ENCODE results near the gene DPH3. TPM values are rescaled to one million over a fixed set of nuclear protein-coding genes. Genes with fewer than 3 reads are reported as not detected.

DPH3 gene
- polyA plus RNA-seq, 4 donors, result 22.7 to 30.4 (median 27.5) TPM

DNA sequence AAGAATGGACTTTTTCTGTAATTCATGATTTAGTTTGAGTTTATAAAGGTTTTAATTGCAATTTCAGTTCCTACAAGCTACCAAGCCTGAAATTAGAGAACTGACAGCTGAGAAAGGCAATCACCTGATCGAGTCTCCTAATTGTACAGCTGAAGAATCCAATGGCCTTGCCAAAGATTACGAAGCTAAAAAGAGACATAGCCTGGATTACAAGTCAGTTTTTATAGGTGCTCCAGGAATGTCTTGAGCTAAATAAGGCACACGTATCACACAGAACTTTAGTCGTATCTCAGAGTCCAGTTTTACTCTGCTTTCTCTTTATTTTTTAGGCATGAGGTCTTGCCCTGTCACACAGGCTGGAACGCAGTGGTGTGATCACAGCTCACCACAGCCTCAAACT, 6.6 kb downstream of the DPH3 start:
- DNase-seq (ENCODE audit: low read depth in 4 of 4, low spot score in 3 of 4), result no peak

- no peak for DNase-seq (ENCODE audit: low read depth in 4 of 4, low spot score in 3 of 4)
Measured at GRCh38 chr3:16257309-16257708, 7.4 kb downstream of the DPH3 start.

- DNase-seq (ENCODE audit: low read depth in 4 of 4, low spot score in 3 of 4), result no peak
Measured at GRCh38 chr3:16255726-16256125, 9.0 kb downstream of the DPH3 start.

DNA sequence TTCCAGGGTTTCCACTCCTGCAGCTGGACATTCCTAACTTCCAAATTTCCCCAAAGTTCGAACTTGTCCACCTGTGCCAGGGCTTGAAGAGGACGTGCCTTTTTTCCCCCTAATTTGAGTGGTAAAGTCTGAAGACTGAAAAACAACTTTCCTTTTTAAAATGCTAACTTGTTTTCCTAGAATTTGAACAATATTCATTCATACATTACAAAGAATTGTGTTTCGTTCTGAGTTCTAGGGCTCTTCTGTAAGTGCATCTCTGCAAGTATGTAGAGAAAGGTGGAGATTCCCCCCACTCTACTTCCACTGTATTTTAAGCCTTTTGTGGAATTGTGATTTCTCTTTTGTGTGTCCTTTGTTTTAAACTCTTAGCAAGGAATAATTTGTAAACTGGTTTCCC, 9.4 kb downstream of the DPH3 start:
- no peak for DNase-seq (ENCODE audit: low read depth in 4 of 4, low spot score in 3 of 4)

GRCh38 chr3:16254916-16255315, 9.8 kb downstream of the DPH3 start:
- no peak for DNase-seq (ENCODE audit: low read depth in 4 of 4, low spot score in 3 of 4)

GRCh38 chr3:16253601-16254000, 11.1 kb downstream of the DPH3 start:
- no peak for DNase-seq (ENCODE audit: low read depth in 4 of 4, low spot score in 3 of 4)

DNA sequence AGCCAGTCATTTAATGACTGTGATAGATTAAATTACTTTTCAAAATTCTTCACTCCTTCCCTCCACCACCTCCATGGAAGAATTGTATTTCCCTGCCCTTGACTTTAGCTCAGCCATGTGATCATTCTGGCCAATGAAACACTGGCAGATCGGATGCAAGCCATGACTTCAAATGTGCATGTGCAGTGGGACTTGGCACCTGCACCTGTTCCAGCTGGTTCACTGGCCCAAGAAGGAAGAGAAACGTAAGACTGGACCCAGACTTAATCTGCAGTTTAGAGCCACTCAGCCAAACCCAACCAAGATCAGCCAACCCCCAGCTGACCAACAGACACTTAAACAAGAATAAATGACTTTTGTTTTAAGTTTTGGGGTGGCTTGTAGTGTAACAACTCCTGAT, 11.8 kb downstream of the DPH3 start:
- DNase-seq (ENCODE audit: low read depth in 4 of 4, low spot score in 3 of 4), result no peak

GRCh38 chr3:16252243-16252978, 12.3 kb downstream of the DPH3 start:
- no peak for DNase-seq (ENCODE audit: low read depth in 4 of 4, low spot score in 3 of 4)

DNA sequence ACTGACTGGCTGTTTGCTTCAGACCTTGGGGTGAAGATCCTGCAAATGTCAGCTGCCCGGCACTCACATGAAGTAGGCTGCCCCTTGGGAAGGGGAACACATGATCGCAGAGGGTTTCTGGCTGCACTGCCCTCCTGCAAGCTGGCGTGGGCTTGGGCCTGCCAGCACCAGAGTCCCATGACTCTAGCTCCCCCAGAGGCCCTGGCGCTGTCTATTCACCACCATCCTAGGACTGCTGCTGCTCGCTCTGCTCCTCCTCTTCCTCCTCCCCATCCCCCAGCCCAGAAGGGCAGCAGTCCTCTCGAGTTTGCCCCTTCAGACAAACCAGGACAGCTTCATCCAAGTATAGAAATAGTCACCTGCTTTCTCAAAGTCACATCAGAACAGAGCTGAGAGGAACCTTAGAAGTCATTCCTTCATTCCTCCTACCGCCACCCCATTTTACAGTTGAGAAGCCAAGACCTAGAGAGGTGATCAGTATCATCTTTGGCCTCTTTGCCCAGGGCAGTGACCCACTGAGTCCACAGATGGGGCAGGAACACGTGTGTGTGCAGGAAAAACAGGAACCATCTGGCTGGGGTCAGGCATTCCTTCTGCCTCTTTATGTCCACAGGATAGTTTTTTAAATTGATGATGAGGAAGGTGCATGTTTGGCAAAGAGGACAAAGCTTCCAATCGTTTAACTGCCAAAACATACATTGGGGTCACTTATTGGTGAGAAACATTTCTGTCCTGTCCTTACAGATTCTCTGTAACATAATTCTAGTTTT, 13.2 kb downstream of the DPH3 start:
- DNase-seq (ENCODE audit: low read depth in 4 of 4, low spot score in 3 of 4), result no peak

- no peak for DNase-seq (ENCODE audit: low read depth in 4 of 4, low spot score in 3 of 4)
Measured at GRCh38 chr3:16249886-16250285, 14.9 kb downstream of the DPH3 start.

DNA sequence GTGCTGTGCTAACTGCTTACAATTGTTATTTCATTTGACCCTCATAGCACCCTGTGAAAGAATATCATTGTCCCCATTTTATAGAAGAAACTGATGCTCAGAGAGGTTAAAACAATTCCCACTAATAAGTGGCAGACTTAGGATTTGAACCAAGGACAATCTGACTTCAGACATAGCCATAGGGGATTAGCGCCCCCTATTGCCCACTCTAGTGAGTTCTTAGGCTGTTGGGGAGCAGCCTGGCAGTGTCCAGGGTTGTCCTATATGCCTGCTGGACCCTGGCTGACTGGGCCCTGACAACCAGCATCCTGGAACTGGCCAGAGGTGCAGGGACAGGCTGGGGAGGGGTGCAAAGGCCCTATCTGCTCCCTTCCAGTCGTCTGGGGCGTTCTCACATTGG, 15.4 kb downstream of the DPH3 start:
- DNase-seq (ENCODE audit: low read depth in 4 of 4, low spot score in 3 of 4), result no peak

GRCh38 chr3:16248556-16248955, 16.2 kb downstream of the DPH3 start:
- DNase-seq (ENCODE audit: low read depth in 4 of 4, low spot score in 3 of 4), result no peak

DNA sequence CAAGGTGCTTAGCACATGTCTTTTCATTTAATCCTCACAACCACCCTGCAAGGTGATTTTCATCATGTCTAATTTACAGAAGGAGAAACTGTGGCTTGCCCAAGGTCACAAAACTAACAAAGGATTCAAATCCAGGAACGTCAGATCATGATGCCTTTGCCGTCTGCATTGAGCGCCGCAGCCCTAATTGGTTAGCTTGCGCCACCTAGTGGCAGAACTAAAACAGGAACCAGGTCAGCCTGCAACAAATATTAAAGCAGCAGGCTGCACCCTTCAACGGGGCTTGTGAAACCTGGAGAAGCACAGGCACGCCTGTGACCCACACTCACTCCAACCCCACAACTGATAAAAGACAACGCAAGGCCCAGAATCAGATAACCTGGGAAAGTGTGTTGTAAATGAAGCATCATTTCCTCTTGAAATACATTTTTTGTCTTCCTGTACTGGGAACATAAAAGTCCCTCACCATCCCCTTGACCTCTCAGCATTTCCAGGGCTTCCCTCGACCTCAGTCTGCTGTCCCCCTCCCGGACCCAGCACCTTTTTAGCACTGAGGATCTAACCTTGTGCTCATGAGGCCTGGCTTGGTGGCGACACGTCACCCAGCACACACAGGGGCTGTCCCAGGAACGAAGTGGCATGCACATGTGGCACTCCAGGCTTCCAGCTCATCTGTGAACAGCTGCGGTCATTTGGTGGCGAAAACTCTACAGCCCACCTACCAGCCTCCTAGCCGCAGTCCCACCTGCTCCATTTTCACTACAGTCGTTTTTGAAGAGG, 17.3 kb downstream of the DPH3 start:
- DNase-seq (ENCODE audit: low read depth in 4 of 4, low spot score in 3 of 4), result peak; percentile 41 to 76 (median 52)

- no peak for DNase-seq (ENCODE audit: low read depth in 4 of 4, low spot score in 3 of 4)
Measured at GRCh38 chr3:16245609-16246008, 19.1 kb downstream of the DPH3 start.

DNA sequence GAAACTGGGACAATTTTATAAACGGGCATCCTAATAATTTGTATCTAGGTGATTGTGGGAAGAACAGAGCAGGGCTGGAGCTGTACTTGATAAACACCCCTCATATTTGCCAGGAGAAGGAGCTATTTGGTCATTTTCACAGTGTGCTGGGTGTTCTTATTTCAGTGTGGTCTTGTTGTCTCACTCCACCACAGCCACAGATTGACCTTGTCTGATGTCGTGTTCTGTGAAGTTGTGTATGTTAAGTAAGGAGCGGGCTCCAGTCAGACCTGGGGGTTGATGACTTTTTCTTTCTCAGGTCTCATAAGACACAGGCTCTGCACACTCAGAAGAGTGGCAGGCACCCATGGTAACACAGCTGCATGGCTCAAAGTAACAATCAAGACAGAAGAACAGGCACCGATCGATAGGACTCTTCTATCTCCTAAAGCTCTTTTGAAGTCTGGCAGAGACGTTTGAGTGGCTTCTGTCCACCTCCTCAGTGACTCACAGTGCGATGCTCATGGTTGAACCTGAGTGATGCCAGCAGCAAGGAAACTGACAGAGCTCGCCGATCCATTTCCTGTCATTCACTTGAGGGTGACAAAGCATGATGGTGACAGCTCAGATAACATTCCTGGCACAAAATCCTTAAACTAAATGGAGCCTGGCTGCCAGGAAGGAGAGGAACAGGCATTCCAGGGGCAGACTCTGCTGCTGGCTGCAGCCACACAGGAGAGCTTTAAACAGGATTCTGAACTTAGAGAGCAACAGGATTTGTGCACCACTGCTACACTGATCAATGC, 20.8 kb downstream of the DPH3 start:
- no peak for DNase-seq (ENCODE audit: low read depth in 4 of 4, low spot score in 3 of 4)

- no peak for DNase-seq (ENCODE audit: low read depth in 4 of 4, low spot score in 3 of 4)
Measured at GRCh38 chr3:16242177-16242576, 22.6 kb downstream of the DPH3 start.

- no peak for DNase-seq (ENCODE audit: low read depth in 4 of 4, low spot score in 3 of 4)
Measured at GRCh38 chr3:16241225-16241624, 23.5 kb downstream of the DPH3 start.

DNA sequence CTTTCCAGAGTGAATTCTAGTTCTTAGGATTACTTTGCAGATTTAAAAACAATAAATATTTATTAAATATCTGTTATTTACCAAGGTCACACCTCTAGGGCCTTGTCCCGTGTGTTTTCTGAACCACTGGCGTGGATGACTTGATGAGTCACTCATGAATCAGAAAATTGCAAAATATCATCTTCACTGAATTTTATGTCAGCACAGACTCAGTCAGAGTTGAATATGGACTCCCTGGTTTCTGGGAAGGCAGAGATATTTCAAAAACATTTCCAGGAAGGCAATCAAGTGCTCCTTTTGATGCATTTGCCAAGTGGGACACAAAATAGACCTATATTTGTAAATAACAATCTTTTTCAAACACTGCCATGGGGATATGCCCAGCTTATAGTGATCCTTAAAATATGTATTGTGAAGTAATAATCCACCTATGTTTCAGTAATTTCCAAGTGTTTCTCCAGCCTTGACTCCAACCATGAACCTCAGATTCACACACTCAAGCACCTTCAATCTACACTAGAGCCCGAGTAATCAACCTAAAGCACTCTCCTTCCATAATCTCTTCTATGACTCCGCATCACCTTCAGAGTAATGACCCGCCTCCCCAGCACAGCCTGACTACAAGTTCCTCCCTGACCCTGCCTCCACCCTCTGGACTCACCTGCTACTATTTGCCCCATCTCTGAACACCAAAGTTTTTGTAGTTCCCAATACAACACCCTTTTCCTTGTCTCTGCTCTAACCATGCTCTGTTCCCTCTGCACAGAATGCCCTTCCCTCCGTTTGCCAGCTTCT, 24.3 kb downstream of the DPH3 start:
- no peak for DNase-seq (ENCODE audit: low read depth in 4 of 4, low spot score in 3 of 4)

- DNase-seq (ENCODE audit: low read depth in 4 of 4, low spot score in 3 of 4), result no peak
Measured at GRCh38 chr3:16239780-16240179, 25.0 kb downstream of the DPH3 start.

Data from left renal pelvis (tissue), 4 donors.